Stimulated activated CD4-positive, alpha-beta T cell treated with anti-CD3 and anti-CD28 coated beads, Interleukin-4, amount 100 ng/mL, for 24 hours (primary cell): ENCODE data around the gene ATXN1.

ENCODE experiments used
- DNase-seq: peaks from one replicate; pipeline ENCODE4 v3.0.0-alpha.2; 2020

Gene ATXN1

DNA sequence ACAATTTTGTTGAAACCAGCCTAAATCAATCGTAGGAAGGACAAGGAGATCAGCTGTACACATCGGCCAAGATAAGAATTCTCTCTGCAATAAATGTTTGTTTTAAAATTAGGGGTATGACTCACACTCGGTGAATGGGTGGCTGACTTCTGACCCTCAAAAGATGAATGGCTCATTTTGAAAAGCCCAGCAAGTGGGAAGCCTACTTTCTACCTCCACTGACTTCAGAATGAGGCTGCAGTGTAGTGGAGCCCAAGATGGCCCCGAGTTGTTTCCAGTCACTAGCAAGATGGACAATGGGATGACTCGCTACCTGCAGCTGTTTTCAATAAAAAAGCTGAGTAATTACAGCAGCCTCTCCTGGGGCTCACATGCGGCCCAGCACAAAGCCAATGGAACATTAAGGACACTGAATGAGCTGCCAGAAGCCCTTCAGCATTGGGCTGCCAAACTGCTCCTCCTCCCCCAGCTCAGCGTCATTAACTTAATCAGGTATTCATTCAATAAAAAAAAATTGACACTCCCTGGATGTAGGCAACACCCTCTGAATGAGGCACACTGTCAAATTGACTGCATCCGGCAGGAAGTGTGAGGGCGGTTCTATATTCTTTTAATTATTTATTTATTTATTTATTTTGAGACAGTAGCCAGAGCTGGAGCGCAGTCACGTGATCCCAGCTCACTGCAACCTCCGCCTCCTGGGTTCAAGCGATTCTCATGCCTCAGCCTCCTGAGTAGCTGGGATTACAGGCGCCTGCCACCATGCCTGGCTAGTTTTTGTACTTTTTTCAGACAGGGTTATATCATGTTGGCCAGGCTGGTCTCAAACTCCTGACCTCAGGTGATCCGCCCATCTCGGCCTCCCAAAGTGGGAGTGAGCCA lies 415.6 kb downstream of the ATXN1 start:
- no peak for DNase-seq

DNA sequence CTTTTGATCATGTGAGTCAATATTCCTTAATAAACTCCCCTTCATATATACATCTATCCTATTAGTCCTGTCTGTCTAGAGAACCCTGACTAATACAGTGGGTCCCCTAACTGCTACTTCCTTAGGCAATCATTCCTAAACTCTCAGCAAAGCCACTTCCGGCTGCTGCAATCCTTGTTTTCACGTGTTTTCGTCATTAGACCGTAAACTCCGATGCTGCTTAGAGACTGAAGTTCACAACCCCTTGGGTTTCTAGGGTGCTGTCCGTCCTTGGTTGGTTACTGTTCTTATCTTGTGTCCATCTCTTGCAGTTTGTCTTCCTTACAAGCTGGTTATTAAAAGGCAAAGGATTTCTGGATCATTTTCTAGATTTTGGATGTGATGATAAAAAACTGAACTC lies 416.5 kb downstream of the ATXN1 start:
- no peak for DNase-seq

DNA sequence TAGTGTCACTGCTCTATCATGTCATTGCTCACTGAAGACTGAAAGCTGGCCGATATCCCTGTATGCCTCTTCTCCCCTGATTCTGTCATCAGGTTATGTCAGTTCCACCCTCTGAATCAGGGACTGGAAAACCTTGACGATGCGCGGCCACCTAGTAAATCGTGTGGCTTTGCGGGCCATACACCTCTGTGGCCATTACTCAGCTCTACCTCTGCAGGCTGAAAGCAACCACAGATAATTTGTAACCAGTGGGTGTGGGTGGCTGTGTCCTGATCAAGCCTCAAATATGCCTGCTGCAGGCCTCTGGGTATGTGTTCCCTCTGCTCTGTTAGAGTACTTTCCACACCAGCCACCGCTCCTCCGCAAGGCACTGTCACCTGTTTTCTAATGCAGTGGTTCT lies 417.7 kb downstream of the ATXN1 start:
- DNase-seq, result no peak

DNA sequence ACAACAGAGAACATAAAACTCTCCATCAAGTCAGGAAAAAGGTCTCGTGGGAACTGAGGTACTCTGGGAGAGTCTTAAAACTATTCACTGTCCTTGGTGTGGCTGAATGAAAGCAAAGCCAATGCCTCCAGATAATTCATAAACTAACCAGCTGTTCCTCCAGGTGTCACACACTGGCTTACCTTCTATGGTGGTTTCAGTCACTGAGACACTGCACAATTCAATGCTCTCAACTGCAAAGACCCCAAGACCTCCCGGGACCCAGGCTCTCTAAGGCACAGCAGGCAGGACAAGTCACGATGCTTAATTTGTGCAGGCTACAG lies 422.0 kb downstream of the ATXN1 start:
- no peak for DNase-seq

DNA sequence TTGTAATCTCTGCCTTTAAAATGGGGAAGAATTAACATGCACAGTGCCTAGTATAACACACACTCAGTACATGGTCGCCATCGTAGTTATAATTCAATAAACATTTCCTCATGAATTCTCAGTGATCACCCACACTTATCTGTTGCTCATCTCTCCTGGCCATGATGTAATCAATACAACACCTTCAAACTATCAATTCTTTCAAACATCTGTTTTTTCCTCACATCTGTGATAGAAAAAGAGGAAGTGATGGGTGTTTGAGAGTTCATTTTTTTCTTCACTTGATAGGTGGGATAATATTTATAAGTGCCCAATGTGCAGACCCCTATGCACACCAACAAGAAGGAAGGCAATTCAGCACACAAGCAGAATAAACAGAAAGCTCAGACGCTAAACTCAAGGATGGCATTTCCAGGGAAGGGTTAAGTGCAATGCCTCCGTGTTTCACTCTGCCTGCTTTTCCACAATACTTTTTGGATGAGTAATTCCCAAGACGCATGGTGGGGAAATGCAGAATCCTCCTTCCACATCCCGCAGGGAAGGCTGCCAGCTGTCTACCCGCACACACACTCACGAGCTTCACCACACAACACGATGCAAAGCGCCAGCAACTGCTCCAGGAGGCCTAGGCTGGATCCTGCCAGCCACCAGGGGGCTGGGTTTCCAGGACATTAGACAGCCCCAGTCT lies 422.5 kb downstream of the ATXN1 start:
- DNase-seq, result no peak

DNA sequence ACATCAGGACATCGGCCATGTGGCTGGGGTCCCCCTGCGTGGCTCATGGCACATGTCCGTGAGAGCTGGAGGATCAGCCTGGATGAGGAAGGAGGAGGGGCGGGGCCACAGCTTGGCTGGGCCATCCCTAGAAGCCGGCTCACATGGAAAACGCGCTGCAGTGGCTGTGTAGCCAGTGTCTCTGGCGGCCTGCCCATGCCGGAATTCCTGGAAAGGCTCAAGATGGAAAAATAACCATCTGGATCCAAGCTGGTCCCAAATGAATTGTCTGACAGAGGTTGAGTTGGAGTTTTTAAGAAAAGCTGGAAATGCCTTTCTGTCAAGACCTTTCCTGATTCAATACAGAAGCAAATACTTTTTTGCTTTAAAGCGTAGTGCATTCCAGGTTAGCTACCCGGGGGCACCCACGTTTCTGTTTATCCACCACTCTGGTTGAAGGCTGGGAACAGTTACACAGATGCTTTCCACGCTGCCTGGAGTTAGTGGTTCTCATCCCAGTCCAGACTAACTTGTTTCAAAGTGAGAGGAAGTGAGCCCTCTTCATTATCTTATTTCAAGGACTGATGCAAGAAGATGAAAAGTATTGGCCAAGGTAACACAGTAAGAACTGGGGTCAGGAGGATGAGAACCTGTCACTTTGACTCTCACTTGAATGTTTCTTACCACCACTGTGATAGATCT lies 423.8 kb downstream of the ATXN1 start:
- DNase-seq, result no peak

DNA sequence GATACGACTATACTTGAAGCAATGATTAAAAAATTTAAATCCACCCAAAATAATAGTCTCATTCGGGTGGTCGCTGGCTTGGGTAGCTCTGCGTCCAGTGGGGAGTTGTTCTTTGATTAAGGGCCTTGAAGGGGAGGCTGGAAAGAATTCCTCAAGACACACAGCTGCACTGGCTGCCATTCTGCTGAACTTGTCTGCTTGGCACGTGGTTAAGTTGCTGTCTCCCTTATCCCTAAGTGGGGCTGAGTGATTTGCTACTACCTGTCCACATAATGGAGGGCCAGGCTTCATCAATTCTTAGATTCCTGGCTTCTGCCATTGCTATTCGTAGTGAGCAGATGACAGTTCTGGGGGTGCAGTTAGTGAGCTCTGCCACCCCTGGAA lies 424.4 kb downstream of the ATXN1 start:
- no peak for DNase-seq

DNA sequence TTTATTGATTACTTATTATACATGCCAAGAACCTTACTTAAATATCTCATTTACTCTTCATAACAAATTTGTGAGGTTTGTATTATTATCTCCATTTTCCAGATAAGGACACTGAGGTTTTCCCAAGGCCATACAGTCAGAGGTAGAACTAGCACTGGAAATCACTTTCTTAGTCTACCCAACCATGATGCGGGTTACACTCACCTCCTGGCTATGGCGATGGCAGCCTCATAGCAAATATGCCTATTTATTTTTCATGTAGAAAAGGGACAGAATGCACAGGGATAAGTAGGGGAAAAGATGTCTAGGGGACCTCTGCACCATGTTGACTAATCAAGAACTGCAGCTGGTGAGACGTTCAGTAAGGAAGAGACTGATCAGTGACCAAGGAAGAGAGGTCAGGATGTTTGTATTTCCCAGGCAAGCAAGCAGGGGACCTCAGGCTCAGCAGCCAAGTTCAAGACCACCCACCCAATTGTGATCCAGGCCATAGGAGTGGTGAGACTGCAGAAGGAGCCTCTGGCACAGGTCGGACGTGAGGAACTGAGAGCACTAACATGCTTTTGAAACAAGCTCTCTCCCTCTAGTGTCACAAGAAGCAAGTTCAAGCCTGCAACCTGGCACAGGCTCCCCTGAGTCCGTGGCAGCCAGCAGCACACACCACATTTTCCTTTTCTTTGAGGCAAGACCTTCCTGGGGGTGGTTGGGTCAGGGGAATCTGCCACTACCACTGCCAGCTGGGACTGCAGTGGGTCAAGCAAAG lies 425.0 kb downstream of the ATXN1 start:
- no peak for DNase-seq

DNA sequence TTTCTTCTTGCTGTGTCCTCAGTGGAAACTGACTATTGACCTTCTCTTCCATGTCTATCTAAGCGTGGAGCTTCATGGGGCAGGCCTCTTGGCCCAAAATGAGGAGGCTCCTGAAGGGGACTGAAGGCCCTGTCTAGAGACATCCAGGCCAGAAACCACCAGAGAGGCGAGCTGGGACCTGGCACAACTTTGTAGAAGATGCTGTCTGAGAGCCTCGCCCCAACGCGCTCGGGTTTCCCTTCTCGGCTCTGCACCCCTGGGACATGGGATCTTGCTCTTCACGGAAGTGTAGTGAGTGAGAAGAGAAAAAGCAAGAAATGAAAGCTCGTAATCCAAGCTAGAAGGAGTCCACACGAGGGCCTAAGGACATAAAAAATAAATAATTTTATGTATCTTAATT lies 426.1 kb downstream of the ATXN1 start:
- no peak for DNase-seq

DNA sequence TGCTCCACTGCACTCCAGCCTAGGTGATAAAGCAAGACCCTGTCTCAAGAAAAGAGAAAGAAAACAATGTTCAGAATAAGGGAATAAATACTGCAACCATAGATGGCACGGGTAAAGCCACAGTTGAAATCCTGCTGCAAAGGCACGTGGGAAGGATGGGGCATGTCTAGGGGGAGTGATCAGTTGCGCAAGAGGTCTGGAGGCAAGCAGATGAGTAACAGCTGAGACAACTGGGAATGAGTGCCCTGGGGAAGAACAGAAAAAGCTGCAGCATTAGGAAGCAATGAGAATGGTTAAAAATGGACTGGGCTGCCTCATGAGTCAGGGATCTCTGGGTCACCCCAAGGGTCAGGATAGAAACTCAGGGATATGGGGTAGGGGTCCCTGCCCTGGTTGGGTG lies 426.6 kb downstream of the ATXN1 start:
- DNase-seq, result no peak

DNA sequence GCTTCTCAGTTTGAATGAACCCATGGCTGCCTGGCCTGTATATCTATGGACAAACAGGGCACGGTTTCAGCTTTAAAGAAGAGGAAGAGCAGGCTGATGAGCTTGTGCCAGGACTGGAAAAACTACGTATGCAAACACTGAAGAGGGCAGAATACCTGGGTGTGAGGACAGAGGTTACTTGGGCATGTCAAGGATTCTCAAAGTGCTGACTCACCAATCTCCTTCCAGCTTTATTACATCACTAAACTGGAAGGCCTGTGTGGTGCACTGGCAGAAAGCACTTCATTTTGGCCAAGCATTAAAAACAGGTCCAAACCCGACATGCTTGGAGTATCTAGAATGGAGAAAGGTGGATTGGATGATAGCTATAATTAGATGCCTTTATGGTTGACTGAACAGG lies 427.7 kb downstream of the ATXN1 start:
- no peak for DNase-seq

DNA sequence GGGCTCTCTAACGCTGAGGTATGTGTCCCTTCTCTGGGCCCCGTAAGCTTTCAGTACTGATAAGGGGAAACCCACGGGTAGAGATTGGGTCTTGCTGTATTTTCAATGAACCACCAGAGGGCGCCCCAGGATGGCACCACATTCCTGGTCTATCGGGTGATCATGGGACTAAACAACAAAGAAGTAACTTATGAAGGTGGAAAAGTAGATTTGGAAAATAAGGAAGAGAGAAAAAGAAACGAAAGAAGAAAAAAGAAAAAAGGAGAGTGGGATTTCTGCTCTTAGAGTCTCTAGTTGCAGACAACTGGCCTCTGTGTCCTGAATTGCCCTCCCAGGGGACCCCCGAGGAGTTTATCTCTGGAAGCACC lies 429.1 kb downstream of the ATXN1 start:
- peak; percentile 91 for DNase-seq

DNA sequence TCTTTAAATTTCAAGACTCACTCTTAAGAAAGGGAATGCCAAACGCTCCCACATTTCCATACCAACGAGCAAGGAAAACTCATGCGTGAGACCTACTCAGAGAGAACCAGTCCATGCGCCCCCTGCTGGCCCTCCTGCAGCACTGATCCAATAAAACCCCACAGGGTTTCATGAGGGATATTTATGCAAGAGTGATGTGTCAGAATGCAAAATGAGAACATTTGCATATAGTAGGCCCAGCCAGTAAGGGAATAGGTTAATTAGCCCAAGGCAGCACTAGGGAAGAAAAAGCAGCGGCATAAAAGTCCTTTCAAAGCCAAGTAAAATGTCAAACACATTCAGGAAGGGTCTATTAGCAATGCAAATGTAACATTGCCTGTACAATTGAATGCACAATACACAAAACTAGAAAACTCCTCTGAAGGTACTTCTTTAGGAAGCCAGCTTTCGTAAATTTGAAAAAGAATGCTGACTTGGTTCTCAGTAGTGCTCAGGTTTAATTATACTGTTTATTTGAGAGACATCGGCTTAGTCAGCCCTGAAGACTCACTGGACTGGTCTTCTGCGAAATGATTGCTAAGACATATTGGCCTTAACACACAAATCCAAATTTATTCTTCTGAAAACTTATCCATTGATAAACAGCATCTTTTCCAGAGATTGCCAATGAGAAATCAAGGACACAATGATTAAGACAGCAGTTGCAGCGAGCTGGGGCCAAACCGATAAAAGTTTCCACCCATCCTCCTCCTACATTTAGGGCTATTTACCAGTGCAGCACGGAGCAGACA lies 429.7 kb downstream of the ATXN1 start:
- peak; percentile 72 for DNase-seq

DNA sequence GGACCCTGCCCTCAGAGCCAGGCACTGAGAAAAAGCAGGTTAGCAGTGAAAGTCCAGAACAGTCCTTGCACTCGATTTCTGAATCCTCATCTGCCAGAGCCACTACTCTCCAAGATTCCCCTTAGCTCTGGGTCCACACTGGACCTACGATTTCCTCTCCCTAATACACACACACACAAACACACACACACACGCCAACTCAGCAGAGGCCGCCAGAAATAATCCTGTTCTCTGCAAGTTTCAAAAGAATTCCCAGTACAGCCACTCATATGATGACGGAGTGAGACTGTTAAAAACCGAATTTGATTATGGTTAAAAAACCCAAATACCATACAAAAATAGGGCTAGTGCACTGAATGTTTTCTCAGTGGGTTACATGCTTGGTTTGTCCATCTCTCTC lies 432.0 kb downstream of the ATXN1 start:
- DNase-seq, result no peak

DNA sequence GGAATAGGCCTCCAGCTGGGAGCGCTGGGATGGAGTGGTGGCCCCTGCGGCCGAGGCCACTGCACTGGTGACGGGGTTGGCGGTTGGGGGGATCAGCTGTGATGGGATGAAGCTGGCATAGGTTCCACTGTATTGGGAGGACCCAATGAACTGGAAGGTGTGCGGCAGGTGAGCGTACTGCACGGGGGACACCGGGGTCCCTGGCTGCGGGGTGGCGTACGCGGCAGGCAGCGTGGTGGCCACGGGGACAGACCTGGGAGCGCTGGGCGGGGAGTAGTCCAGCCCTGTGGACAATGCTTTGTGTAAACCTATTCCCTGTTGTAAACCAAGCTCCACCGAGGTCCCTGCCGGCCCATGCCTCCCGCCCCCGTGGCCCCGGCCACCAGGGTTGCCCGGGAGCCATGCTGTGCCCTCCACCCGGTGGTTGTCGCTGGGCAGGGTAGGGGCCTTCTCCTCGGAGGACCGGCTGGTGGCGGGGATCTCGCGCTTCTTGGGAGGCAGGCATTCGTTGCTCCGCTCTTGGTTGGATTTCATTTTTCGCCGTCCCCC lies 433.4 kb downstream of the ATXN1 start:
- no peak for DNase-seq

DNA sequence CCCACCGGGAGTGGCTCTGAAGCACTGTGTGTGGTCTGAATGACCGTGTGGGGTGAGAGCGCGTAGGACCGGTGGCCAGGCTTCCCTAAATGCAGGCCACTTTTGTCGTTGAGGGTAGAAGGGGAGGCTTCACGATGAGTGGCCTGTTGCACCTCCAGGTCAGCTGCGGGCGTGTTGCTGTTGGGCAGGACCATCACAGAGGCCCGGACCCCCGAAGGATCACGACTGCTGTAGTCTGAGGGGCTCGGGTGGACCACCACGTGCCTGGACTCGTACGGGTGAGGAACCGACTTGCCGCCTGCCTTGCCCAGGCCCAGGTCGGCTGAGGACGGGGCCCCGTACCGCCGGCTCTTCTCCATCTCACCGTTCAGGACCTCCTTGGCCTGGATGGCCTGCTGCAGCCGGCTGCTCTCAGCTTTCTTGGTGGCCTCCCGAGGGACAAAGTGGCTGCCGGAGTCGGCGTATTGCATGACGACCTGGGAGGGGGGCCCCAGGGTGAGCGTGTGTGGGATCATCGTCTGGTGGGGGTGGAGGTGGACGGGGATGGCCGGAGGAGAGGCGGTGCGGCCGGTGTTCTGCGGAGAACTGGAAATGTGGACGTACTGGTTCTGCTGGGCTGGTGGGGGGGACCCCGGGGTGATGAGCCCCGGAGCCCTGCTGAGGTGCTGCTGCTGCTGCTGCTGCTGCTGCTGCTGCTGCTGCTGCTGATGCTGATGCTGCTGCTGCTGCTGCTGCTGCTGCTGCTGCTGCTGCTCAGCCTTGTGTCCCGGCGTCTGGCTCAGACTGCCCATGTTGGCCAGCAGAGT lies 434.1 kb downstream of the ATXN1 start:
- no peak for DNase-seq

DNA sequence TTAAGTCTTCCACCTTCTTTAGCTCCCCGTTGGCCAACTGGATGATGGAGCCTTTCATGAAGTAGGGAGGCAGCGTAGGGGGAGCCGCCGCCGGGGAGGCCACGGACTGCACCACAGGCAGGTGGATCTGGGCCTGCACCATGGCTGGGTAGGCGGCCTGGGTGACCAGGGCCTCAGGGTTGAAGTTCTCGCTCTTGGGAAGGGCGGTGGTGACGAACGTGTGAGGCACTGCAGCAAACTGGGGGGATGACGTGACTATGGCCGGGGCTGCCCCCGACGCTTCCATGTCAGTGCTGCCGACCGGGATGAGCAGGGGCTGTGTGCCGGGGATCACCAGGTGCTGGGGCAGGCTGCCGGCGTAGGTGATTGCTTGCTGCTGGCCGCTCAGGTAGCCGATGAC lies 434.7 kb downstream of the ATXN1 start:
- DNase-seq, result no peak

DNA sequence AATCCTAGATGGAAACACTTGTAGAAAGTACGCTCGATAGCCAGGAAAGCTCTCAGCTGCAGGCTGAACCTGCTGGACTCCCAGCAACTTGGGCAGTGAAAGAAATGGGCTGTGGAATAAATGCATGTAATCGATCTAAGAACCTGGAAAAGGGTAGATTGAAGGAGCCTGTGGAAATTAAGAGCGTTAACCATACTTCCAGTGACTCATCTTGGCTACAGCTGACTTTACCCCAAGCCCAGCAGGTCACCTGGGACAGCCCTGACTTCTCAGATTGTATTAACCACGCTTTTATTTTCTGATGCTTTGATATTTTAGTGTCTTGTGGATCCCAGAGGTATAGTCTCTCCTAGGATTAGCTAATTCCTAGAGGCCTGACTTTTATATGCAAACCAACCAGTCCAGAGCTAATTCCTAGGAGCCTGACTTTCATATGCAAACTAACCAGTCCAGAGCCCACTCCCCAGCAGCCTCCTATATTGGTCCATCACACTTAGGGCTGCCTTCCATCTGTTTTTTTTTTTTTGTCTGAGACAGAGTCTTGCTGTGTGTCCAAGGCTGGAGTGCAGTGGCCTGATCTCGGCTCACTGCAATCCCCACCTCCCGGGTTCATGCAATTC lies 436.5 kb downstream of the ATXN1 start:
- DNase-seq, result no peak

DNA sequence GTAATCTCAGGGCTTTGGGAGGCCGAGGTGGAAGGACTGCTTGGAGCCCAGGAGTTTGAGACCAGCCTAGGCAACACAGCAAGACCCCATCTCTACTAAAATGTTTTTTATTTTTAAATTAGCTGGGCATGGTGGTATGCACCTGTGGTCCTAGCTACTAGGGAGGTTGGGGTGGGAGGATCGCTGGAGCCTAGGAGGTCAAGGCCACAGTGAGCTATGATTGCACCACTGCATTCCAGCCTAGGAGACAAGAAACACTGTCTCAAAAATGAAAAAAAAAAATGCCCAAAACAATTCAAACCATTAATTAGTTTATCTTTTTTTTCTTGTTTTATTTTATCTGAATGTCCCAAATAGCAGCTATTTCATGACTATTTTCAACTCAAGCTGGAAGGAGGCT lies 437.1 kb downstream of the ATXN1 start:
- DNase-seq, result no peak

DNA sequence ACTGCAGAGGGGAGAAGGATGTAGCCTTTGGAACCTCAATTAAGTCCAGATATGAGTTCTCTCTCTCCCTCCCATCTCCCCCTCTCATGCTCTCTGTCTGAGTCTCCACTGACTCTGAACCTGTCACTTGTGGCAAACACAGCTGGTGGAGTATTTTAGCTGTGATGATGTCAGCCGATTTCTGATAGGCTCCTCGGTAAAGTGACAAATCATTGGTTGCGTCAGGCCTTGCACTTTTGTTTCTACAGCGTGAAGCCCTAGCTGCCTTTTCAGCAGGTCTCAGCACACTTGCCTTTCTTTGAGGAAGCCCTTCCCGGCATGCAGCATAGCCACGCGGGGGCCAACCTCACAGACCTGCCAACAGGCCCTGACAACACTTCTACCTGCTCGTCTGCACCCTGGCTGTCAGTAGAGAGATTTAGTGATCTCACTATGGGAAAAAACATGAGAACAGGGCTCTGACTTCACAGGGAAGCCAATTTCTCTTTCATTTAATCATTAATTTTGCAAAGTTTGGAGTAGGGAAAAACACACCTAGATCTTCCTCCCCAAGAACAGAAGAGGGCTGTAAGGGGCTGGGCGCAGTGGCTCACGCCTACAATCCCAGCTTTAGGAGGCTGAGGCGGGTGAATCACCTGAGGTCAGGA lies 438.5 kb downstream of the ATXN1 start:
- peak; percentile 80 for DNase-seq
